Stromal cell of bone marrow (primary cell): ENCODE results near the gene RBBP8NL.
A peak's percentile ranks its signal among the peaks of the same experiment; 100 is the strongest.
"Not testable (repeated sequence)": the region's sequence is repeated elsewhere in the genome, so short reads cannot be mapped to it uniquely, and the experiment has no call there.

Experiments used
- DNase-seq: peaks from one replicate; pipeline ENCODE4 v3.0.0-alpha.2; 2012; ENCODE audit warnings: low read depth

Gene RBBP8NL

GRCh38 chr20:62376112-62377063 lies 51.0 kb downstream of the RBBP8NL start:
- no peak for DNase-seq

GRCh38 chr20:62374331-62375152 lies 52.8 kb downstream of the RBBP8NL start:
- DNase-seq: no peak

GRCh38 chr20:62373631-62374179 lies 53.6 kb downstream of the RBBP8NL start:
- not testable (repeated sequence) for DNase-seq

- DNase-seq: no peak
Measured at GRCh38 chr20:62372042-62372993, 55.0 kb downstream of the RBBP8NL start.

- no peak for DNase-seq
Measured at GRCh38 chr20:62371588-62372041, 55.7 kb downstream of the RBBP8NL start.

GRCh38 chr20:62370807-62371587 lies 56.3 kb downstream of the RBBP8NL start:
- DNase-seq: no peak

GRCh38 chr20:62370115-62370806 lies 57.1 kb downstream of the RBBP8NL start:
- peak; percentile 64 for DNase-seq

GRCh38 chr20:62369815-62370114 lies 57.6 kb downstream of the RBBP8NL start:
- no peak for DNase-seq

- DNase-seq: no peak
Measured at GRCh38 chr20:62368976-62369814, 58.1 kb downstream of the RBBP8NL start.

- DNase-seq: no peak
Measured at GRCh38 chr20:62368392-62368975, 58.9 kb downstream of the RBBP8NL start.

- no peak for DNase-seq
Measured at GRCh38 chr20:62367633-62368391, 59.5 kb downstream of the RBBP8NL start.

- no peak for DNase-seq
Measured at GRCh38 chr20:62367136-62367632, 60.2 kb downstream of the RBBP8NL start, which contains the start of gene LAMA5. Gene LAMA5 (minus strand): TSS chr20:62367312. CDS start chr20:62367245, 67 bp downstream.

- no peak for DNase-seq
Measured at GRCh38 chr20:62366370-62367135, 60.8 kb downstream of the RBBP8NL start.

- no peak for DNase-seq
Measured at GRCh38 chr20:62365814-62366369, 61.4 kb downstream of the RBBP8NL start.

GRCh38 chr20:62364911-62365736 lies 62.2 kb downstream of the RBBP8NL start:
- no peak for DNase-seq
